Vagina (tissue), 2 donors: ENCODE results near the gene SEMA4G.

Source experiments
- POLR2A ChIP-seq, 2 donors: fragments of 450-650 bp; IDR thresholded peaks; one replicate each; pipeline ENCODE4 v1.6.1; 2017; ENCODE audit warnings: antibody characterized with exemption in 2 of 2, mild to moderate bottlenecking in 2 of 2, moderate library complexity in 2 of 2
- POLR2AphosphoS5 ChIP-seq, 2 donors: sonication (generic); formaldehyde crosslinking; IDR thresholded peaks; one replicate each; pipeline ENCODE4 v1.9.0; 2017; ENCODE audit warnings: antibody characterized with exemption in 2 of 2, mild to moderate bottlenecking in 2 of 2, low read depth in 1 of 2; ENCODE audit not compliant: insufficient read depth in 1 of 2
- TF ChIP-seq, protein P1 (sequence below), 3 experiments: fragments of 450-650 bp in 2 of 3; fragments of 200-600 bp in 1 of 3; sonication (generic) in 1 of 3; IDR thresholded peaks; one replicate each; pipeline ENCODE4 v1.5.1; 2017 to 2019; ENCODE audit warnings: antibody characterized with exemption in 3 of 3, mild to moderate bottlenecking in 2 of 3, moderate library complexity in 2 of 3

DNA sequence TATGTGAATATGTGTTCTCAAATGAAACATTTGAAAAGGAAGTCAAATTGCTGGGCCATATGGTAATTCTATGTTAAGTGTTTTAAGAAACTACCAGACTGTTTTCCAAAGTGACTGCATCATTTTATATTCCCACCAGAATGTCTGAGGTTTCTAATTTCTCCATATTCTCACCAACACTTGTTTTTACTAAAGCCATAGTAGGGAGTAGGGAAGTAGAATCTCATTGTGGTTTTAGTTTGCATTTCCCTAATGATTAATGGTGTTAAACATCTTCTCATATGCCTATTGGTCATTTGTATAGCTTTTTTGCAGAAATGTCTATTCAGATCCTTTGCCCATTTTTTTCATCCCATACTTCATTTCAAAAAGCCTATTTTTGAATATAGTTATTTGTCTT is 9.1 kb upstream of the SEMA4G start:
- TF ChIP-seq, protein P1, sequence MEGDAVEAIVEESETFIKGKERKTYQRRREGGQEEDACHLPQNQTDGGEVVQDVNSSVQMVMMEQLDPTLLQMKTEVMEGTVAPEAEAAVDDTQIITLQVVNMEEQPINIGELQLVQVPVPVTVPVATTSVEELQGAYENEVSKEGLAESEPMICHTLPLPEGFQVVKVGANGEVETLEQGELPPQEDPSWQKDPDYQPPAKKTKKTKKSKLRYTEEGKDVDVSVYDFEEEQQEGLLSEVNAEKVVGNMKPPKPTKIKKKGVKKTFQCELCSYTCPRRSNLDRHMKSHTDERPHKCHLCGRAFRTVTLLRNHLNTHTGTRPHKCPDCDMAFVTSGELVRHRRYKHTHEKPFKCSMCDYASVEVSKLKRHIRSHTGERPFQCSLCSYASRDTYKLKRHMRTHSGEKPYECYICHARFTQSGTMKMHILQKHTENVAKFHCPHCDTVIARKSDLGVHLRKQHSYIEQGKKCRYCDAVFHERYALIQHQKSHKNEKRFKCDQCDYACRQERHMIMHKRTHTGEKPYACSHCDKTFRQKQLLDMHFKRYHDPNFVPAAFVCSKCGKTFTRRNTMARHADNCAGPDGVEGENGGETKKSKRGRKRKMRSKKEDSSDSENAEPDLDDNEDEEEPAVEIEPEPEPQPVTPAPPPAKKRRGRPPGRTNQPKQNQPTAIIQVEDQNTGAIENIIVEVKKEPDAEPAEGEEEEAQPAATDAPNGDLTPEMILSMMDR (IDR thresholded peaks at IDR 0.05), result no peak
- TF ChIP-seq POLR2A (IDR thresholded peaks at IDR 0.05) (no peak), POLR2AphosphoS5 (IDR thresholded peaks at IDR 0.05; ENCODE audit: insufficient read depth in 1 of 2, low read depth in 1 of 2) (no peak)
